Astrocyte (in vitro differentiated cells and primary cell): ENCODE results near the gene SLC16A3. TPM values are rescaled to one million over a fixed set of nuclear protein-coding genes. Genes with fewer than 3 reads are reported as not detected.

ENCODE experiments used
- DNase-seq: peaks from one replicate; pipeline ENCODE4 v3.0.0-alpha.2; 2010; ENCODE audit warnings: low read depth
- FAIRE-seq: peaks from 2 replicates; lab custom pipeline; 2011; peaks lifted over from hg19 to GRCh38; lab: Jason Lieb, UNC
- H2AFZ ChIP-seq: 2 replicates; pipeline ENCODE4 v1.6.0; 2012; ENCODE audit warnings: low read depth, low read length, inconsistent platforms
- H3K27ac ChIP-seq: 2 replicates; pipeline ENCODE4 v1.5.1; 2011; ENCODE audit warnings: low read depth, low read length, inconsistent platforms
- H3K27me3 ChIP-seq: 2 replicates; pipeline ENCODE4 v1.6.0; 2011; ENCODE audit warnings: low read length, inconsistent platforms; ENCODE audit not compliant: insufficient read depth
- H3K36me3 ChIP-seq: 2 replicates; pipeline ENCODE4 v1.5.1; 2011; ENCODE audit warnings: low read length, inconsistent platforms; ENCODE audit not compliant: insufficient read depth
- H3K4me1 ChIP-seq: 2 replicates; pipeline ENCODE4 v1.5.1; 2011; ENCODE audit warnings: low read length, inconsistent platforms; ENCODE audit not compliant: insufficient read depth
- H3K4me2 ChIP-seq: 2 replicates; pipeline ENCODE4 v1.6.0; 2012; ENCODE audit warnings: low read length, inconsistent platforms
- H3K4me3 ChIP-seq: 2 replicates; pipeline ENCODE4 v1.5.1; 2011; ENCODE audit warnings: low read depth, mild to moderate bottlenecking, low read length, inconsistent platforms; ENCODE audit not compliant: insufficient read depth
- H3K79me2 ChIP-seq: 2 replicates; pipeline ENCODE4 v1.6.0; 2012; ENCODE audit warnings: mild to moderate bottlenecking, low read length, inconsistent platforms; ENCODE audit not compliant: insufficient read depth
- H3K9ac ChIP-seq: 2 replicates; pipeline ENCODE4 v1.6.0; 2012; ENCODE audit warnings: mild to moderate bottlenecking, low read length, inconsistent platforms
- H3K9me3 ChIP-seq: 2 replicates; pipeline ENCODE4 v1.5.1; 2012; ENCODE audit warnings: low read depth, mild to moderate bottlenecking, low read length, inconsistent platforms; ENCODE audit not compliant: insufficient read depth
- H4K20me1 ChIP-seq: 2 replicates; pipeline ENCODE4 v1.6.0; 2012; ENCODE audit warnings: low read length, inconsistent platforms; ENCODE audit not compliant: insufficient read depth
- H3K27ac Mint-ChIP-seq: one replicate; pipeline ENCODE4 v1.8.0; 2021; ENCODE audit warnings: mild to moderate bottlenecking, mixed read lengths; ENCODE audit not compliant: unreplicated experiment
- H3K27me3 Mint-ChIP-seq: one replicate; pipeline ENCODE4 v1.8.0; 2021; ENCODE audit warnings: low read depth, mixed read lengths; ENCODE audit not compliant: unreplicated experiment
- H3K36me3 Mint-ChIP-seq: one replicate; pipeline ENCODE4 v1.8.0; 2021; ENCODE audit warnings: low read depth, mixed read lengths; ENCODE audit not compliant: unreplicated experiment
- H3K4me1 Mint-ChIP-seq: one replicate; pipeline ENCODE4 v1.8.0; 2021; ENCODE audit warnings: low read depth, mixed read lengths; ENCODE audit not compliant: unreplicated experiment
- H3K4me3 Mint-ChIP-seq: one replicate; pipeline ENCODE4 v1.8.0; 2021; ENCODE audit warnings: mild to moderate bottlenecking, moderate library complexity, mixed read lengths; ENCODE audit not compliant: unreplicated experiment
- H3K9me3 Mint-ChIP-seq: one replicate; pipeline ENCODE4 v1.8.0; 2021; ENCODE audit warnings: mild to moderate bottlenecking, mixed read lengths; ENCODE audit not compliant: unreplicated experiment
- CTCF ChIP-seq: IDR thresholded peaks from 2 replicates; pipeline ENCODE4 v1.5.1; 2011; ENCODE audit warnings: low read depth, mild to moderate bottlenecking, inconsistent platforms, low read length, moderate library complexity; ENCODE audit not compliant: insufficient read depth
- EZH2 ChIP-seq: IDR thresholded peaks from 2 replicates; pipeline ENCODE4 v1.6.1; 2012; ENCODE audit warnings: mild to moderate bottlenecking, low read length, inconsistent platforms; ENCODE audit not compliant: insufficient read depth
- total RNA-seq: library from RNA; stranded (reverse); gene quantifications from 2 replicates; pipeline ENCODE4 v1.2.1, GENCODE V29; 2021

SLC16A3 gene
- total RNA-seq, 1 donor from 2014 or later, result 292 TPM

GRCh38 chr17:82246040-82246364 lies 17.2 kb downstream of the SLC16A3 start:
- H3K4me1 Mint-ChIP-seq, result peaks cover 16% of the 10 kb centered on the region
- FAIRE-seq (no peak), DNase-seq (no peak)
- Histone ChIP-seq H3K27me3 (no peaks in the 10 kb centered on the region), H2AFZ (no peak overlapping the region), H3K79me2 (peaks cover 81% of the 10 kb centered on the region), H4K20me1 (peaks cover 100% of the 10 kb centered on the region), H3K9ac (peak overlapping the region; percentile 37), H3K4me1 (peaks cover 42% of the 10 kb centered on the region), H3K4me2 (peak overlapping the region; percentile 49), H3K27ac (peak overlapping the region; percentile 71), H3K9me3 (no peaks in the 10 kb centered on the region), H3K4me3 (no peak overlapping the region), H3K36me3 (peaks cover 43% of the 10 kb centered on the region)
- peak overlapping the region; percentile 45 for H3K4me3 Mint-ChIP-seq
- H3K36me3 Mint-ChIP-seq, result peaks cover 25% of the 10 kb centered on the region
- H3K9me3 Mint-ChIP-seq, result no peaks in the 10 kb centered on the region
- no peak overlapping the region for H3K27ac Mint-ChIP-seq
- no peaks in the 10 kb centered on the region for H3K27me3 Mint-ChIP-seq
- TF ChIP-seq EZH2 (no peak), CTCF (no peak)

- Histone ChIP-seq H3K4me2 (peak overlapping the region; percentile 49), H3K4me3 (no peak overlapping the region), H4K20me1 (peaks cover 100% of the 10 kb centered on the region), H3K9me3 (no peaks in the 10 kb centered on the region), H2AFZ (no peak overlapping the region), H3K27me3 (no peaks in the 10 kb centered on the region), H3K4me1 (peaks cover 36% of the 10 kb centered on the region), H3K27ac (peak overlapping the region; percentile 71), H3K36me3 (peaks cover 48% of the 10 kb centered on the region), H3K79me2 (peaks cover 82% of the 10 kb centered on the region), H3K9ac (peak overlapping the region; percentile 37)
- Mint-ChIP-seq H3K27ac (peak overlapping the region; percentile 85), H3K36me3 (peaks cover 27% of the 10 kb centered on the region), H3K27me3 (no peaks in the 10 kb centered on the region), H3K9me3 (no peaks in the 10 kb centered on the region), H3K4me1 (peaks cover 12% of the 10 kb centered on the region), H3K4me3 (peak overlapping the region; percentile 45)
- FAIRE-seq (no peak), DNase-seq (peak; percentile 71)
- TF ChIP-seq EZH2 (no peak), CTCF (no peak)
These were observed 17.7 kb downstream of the SLC16A3 start for GRCh38 chr17:82246365-82247181.

GRCh38 chr17:82247182-82247823 lies 18.5 kb downstream of the SLC16A3 start:
- no peak overlapping the region for H2AFZ ChIP-seq
- H3K4me3 ChIP-seq, result no peak overlapping the region
- peak overlapping the region; percentile 71 for H3K27ac ChIP-seq
- H3K4me1 ChIP-seq, result peaks cover 31% of the 10 kb centered on the region
- H3K27me3 Mint-ChIP-seq, result no peaks in the 10 kb centered on the region
- no peaks in the 10 kb centered on the region for H3K27me3 ChIP-seq
- no peaks in the 10 kb centered on the region for H3K9me3 ChIP-seq
- H3K9ac ChIP-seq, result peak overlapping the region; percentile 37
- H3K4me2 ChIP-seq, result peak overlapping the region; percentile 49
- H3K4me3 Mint-ChIP-seq, result no peak overlapping the region
- TF ChIP-seq EZH2, result no peak
- TF ChIP-seq CTCF, result no peak
- peaks cover 33% of the 10 kb centered on the region for H3K36me3 Mint-ChIP-seq
- H3K27ac Mint-ChIP-seq, result peak overlapping the region; percentile 85
- H4K20me1 ChIP-seq, result peaks cover 100% of the 10 kb centered on the region
- peaks cover 12% of the 10 kb centered on the region for H3K4me1 Mint-ChIP-seq
- peaks cover 83% of the 10 kb centered on the region for H3K79me2 ChIP-seq
- H3K36me3 ChIP-seq, result peaks cover 51% of the 10 kb centered on the region
- DNase-seq (no peak), FAIRE-seq (no peak)
- H3K9me3 Mint-ChIP-seq, result no peaks in the 10 kb centered on the region
